Effector memory CD8-positive, alpha-beta T cell (primary cell): ENCODE data around the gene ATIC.

ENCODE experiments used
- ATAC-seq: fragments of 150-1000 bp; cut with Tn5 transposase; replicated peaks from 2 replicates; pipeline ENCODE4 v1.10.0; 2021; ENCODE audit warnings: mild to moderate bottlenecking, moderate library complexity
- DNase-seq, 3 experiments: peaks; one replicate each; pipeline ENCODE4 v3.0.0; 2021
- H3K27ac Mint-ChIP-seq, 2 donors: one replicate each; pipeline ENCODE4 v1.8.0; 2022; ENCODE audit warnings: mild to moderate bottlenecking in 2 of 2, mixed read lengths in 2 of 2, moderate library complexity in 2 of 2
- H3K27me3 Mint-ChIP-seq, 2 donors: one replicate each; pipeline ENCODE4 v1.8.0; 2022; ENCODE audit warnings: mixed read lengths in 2 of 2
- H3K36me3 Mint-ChIP-seq: one replicate; pipeline ENCODE4 v1.8.0; 2022; ENCODE audit warnings: mild to moderate bottlenecking, moderate library complexity, mixed read lengths; ENCODE audit not compliant: insufficient read depth
- H3K4me1 Mint-ChIP-seq, 2 donors: one replicate each; pipeline ENCODE4 v1.8.0; 2022; ENCODE audit warnings: low read depth in 2 of 2, mixed read lengths in 2 of 2
- H3K4me3 Mint-ChIP-seq, 2 donors: one replicate each; pipeline ENCODE4 v1.8.0; 2022; ENCODE audit warnings: mild to moderate bottlenecking in 2 of 2, mixed read lengths in 2 of 2, moderate library complexity in 2 of 2
- H3K9me3 Mint-ChIP-seq, 2 donors: one replicate each; pipeline ENCODE4 v1.8.0; 2022; ENCODE audit warnings: mixed read lengths in 2 of 2

ATIC gene

DNA sequence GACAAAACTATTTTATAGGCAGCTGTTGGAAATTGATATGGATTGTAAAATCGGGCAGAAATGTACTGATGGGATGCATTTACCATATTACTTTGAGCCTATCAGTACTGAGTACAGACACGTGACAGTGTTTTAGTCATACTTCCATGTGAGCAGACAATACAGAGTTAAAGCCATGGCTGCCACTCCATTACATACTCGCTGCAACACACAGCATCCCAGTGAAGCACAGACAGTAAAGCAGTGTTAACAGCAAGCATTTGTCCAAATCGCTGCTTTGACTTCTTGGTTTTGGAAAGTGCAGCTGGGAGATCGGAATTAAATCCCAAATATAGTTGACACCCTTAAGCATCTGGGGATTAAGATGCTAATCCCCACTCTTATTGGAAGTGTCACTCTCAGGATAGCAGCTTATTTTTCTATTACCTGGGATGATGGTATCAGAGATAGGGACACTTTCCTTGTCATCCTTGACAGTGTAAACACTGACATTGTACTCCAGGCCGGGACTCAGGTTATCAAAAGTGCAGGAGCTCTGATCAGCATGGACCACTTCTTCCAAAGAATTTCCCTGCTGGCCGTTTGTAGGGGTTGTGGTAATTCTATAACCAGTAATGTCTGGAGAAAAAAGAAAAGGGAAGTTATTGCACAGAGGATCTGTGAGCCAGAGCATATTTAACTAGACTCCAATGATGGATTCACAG is 82.4 kb downstream of the ATIC start:
- no peaks in the 10 kb centered on the region for H3K9me3 Mint-ChIP-seq
- H3K4me1 Mint-ChIP-seq: no peaks in the 10 kb centered on the region

DNA sequence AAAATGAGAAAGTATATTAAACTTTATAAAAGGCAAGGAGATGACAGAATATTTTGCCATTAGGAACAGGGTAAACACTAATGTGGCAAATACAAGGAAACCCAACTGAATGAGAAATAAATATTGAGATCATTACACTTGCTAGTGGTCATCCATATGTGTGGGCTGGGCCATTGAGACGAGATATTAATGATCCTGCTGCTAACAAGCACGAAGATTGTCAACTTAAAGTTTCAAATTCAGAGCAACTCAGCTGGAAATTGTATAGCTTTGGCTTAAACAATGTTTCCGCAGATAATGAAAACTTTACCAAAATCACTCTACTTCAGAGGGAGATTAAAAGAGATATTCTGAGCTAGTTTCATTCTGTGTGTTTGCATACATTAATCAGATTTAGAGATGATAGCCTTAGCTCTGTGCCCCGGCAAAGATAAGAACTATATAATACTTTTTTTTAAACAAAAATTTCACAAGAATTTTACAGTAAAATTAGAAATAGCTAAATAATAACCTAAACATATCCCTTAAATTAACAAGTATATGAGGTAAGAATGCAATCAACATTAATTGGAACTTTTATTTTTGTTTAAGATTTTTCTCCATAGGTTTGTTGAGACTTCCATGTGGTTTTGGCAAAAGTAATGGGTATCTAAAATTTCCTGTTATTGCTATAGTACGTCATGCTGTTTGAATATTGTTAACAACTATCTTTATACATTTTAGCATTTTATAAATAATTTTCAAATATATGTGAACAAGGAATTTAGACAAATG is 84.0 kb downstream of the ATIC start:
- H3K4me1 Mint-ChIP-seq: no peaks in the 10 kb centered on the region
- DNase-seq (no peak), ATAC-seq (no peak)
- H3K27me3 Mint-ChIP-seq: peaks cover 25 to 43% of the 10 kb centered on the region in 2 donors
- H3K27ac Mint-ChIP-seq: no peak overlapping the region
- H3K36me3 Mint-ChIP-seq: no peaks in the 10 kb centered on the region
- H3K4me3 Mint-ChIP-seq: no peak overlapping the region
- no peaks in the 10 kb centered on the region for H3K9me3 Mint-ChIP-seq

More for the DNA sequence above, 82.4 kb downstream of the ATIC start:
- DNase-seq (no peak), ATAC-seq (no peak)
- Mint-ChIP-seq H3K27me3 (peaks cover 28 to 57% of the 10 kb centered on the region in 2 donors), H3K27ac (no peak overlapping the region), H3K36me3 (no peaks in the 10 kb centered on the region), H3K4me3 (no peak overlapping the region)

GRCh38 chr2:215396595-215397313 is 84.9 kb downstream of the ATIC start:
- no peaks in the 10 kb centered on the region for H3K4me1 Mint-ChIP-seq
- no peak overlapping the region for H3K27ac Mint-ChIP-seq
- H3K36me3 Mint-ChIP-seq: no peaks in the 10 kb centered on the region
- DNase-seq (no peak), ATAC-seq (no peak)
- no peak overlapping the region for H3K4me3 Mint-ChIP-seq
- H3K9me3 Mint-ChIP-seq: no peaks in the 10 kb centered on the region
- peaks cover 25 to 38% of the 10 kb centered on the region in 2 donors for H3K27me3 Mint-ChIP-seq

GRCh38 chr2:215397632-215398341 is 85.9 kb downstream of the ATIC start:
- ATAC-seq (no peak), DNase-seq (no peak)
- H3K27me3 Mint-ChIP-seq: peaks cover 21 to 31% of the 10 kb centered on the region in 2 donors
- no peaks in the 10 kb centered on the region for H3K4me1 Mint-ChIP-seq
- no peaks in the 10 kb centered on the region for H3K9me3 Mint-ChIP-seq
- H3K36me3 Mint-ChIP-seq: no peaks in the 10 kb centered on the region
- H3K4me3 Mint-ChIP-seq: no peak overlapping the region
- H3K27ac Mint-ChIP-seq: no peak overlapping the region

DNA sequence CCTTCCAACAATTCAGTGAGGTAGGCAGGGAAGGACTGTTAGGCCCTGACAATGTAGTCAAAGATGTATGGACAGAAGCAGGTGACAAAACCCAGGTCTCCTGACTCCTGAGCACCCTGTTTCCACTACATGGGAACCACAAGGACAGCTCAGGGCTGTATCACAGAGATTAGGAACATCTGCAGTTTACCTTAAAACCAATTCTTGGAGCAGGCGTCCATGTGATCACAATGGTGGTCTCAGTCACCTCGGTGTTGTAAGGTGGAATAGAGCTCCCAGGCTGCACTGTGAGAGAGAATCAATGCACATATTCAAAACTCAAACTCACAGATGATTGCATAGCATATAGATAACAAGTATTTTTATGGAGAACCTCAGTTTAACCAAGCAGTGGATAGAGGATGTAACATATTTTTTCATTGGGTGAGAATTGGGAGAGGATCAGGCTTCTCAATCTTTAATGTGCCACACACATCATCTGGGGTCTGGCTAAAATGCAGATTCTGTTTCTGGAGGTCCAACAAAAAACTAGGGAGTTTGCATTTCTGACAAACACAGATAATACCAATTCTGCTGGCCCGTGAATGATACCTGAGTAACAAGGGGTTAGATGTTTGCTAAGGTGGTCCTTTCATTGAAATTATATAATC is 87.3 kb downstream of the ATIC start:
- ATAC-seq (no peak), DNase-seq (no peak)
- no peaks in the 10 kb centered on the region for H3K4me1 Mint-ChIP-seq
- H3K9me3 Mint-ChIP-seq: no peaks in the 10 kb centered on the region
- no peak overlapping the region for H3K27ac Mint-ChIP-seq
- H3K36me3 Mint-ChIP-seq: no peaks in the 10 kb centered on the region
- peaks cover 16 to 27% of the 10 kb centered on the region in 2 donors for H3K27me3 Mint-ChIP-seq
- H3K4me3 Mint-ChIP-seq: no peak overlapping the region
